ENCODE data around the gene ACIN1.
A peak's percentile ranks its signal among the peaks of the same experiment; 100 is the strongest.

ACIN1 gene

GRCh38 chr14:23009939-23010726 lies 84.8 kb downstream of the ACIN1 start, which contains the start of gene C14orf93:
C14orf93 (minus strand) TSS chr14:23010143; CDS start chr14:22999023, 11,120 bp downstream.
- peak; percentile 68 for DNase-seq

GRCh38 chr14:23009483-23009938 lies 85.4 kb downstream of the ACIN1 start:
- DNase-seq, result no peak

GRCh38 chr14:23008831-23009230 lies 86.1 kb downstream of the ACIN1 start:
- peak; percentile 45 for DNase-seq

Data from NCI-H510A treated with DMSO at 0.1 percent for 48 hours (cell line).